ENCODE results near the gene TTC5.

The TTC5 gene

DNA sequence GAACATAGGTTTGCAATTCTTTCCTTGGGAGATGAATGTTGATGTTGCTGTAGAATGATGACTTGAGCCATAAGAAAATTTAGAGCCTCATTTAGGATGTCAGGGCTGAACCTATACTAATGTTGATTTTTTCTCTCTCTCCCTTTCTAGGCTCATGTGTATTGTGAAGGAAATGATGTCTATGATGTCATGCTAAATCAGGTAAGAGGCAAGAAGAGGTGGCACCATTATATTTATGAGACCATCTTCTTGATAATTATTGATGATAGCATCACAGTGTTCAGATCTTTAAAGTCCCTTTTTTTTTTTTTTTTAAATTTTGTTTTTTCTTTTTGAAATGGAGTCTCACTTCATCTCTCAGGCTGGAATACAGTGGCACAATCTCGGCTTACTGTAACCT, 41.0 kb upstream of the TTC5 start:
- TF ChIP-seq, protein P1, sequence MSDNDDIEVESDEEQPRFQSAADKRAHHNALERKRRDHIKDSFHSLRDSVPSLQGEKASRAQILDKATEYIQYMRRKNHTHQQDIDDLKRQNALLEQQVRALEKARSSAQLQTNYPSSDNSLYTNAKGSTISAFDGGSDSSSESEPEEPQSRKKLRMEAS (IDR thresholded peaks at IDR 0.05): no peak
- no peak for TF ChIP-seq NFIC (IDR thresholded peaks at IDR 0.05)

DNA sequence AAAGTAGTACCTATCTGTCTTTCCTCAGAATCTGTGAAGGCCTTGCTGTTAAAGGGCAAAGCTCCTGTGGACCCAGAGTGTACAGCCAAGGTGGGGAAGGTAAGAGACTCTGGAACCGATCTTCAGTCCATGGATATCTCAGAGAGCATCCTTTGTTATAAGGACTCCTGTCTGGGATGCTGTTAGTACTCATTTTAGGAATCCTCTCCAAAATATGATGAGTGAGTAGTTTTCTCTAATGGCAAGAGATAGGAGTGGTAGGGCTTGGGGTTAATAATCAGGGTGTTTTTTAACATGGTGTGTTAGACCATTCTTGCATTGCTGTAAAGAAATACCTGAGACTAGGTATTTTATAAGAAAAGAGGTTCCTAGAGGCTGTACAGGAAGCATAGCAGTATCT, 39.6 kb upstream of the TTC5 start:
- TF ChIP-seq FOXM1 (IDR thresholded peaks at IDR 0.05; ENCODE audit: borderline replicate concordance, low read depth) (no peak), TAF1 (IDR thresholded peaks at IDR 0.05; ENCODE audit: low read depth) (no peak), CEBPB (IDR thresholded peaks at IDR 0.05) (no peak), EP300 (IDR thresholded peaks at IDR 0.05; ENCODE audit: borderline replicate concordance) (no peak), EGR1 (IDR thresholded peaks at IDR 0.05) (no peak), NFIC (IDR thresholded peaks at IDR 0.05) (no peak), ZBTB7A (IDR thresholded peaks at IDR 0.05; ENCODE audit: low read depth) (no peak), RAD21 (IDR thresholded peaks at IDR 0.05; ENCODE audit: low read depth) (no peak), CREB1 (IDR thresholded peaks at IDR 0.05; ENCODE audit: low read depth) (no peak)
- TF ChIP-seq, protein P2, sequence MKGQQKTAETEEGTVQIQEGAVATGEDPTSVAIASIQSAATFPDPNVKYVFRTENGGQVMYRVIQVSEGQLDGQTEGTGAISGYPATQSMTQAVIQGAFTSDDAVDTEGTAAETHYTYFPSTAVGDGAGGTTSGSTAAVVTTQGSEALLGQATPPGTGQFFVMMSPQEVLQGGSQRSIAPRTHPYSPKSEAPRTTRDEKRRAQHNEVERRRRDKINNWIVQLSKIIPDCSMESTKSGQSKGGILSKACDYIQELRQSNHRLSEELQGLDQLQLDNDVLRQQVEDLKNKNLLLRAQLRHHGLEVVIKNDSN (IDR thresholded peaks at IDR 0.05): no peak

DNA sequence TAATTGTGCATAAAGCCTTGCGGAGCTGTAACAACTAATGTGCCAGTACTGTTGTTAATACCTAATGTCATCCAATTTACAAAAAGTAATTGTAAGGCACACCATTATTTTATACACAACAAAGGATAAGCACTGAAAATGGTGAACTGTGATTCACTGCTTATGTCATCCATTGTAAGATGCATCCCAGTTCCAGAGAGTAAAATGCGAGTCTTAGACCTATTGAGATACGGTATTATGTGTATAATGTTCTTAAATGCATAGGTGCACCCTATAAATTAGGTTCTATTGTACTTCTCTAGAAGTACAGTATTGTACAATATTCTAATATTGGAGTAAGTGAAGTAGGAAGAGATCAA, 38.1 kb upstream of the TTC5 start:
- TF ChIP-seq, protein P2 (IDR thresholded peaks at IDR 0.05): no peak
- TF ChIP-seq CREB1 (IDR thresholded peaks at IDR 0.05; ENCODE audit: low read depth) (no peak), NFIC (IDR thresholded peaks at IDR 0.05) (no peak), TEAD4 (IDR thresholded peaks at IDR 0.05) (no peak), RAD21 (IDR thresholded peaks at IDR 0.05; ENCODE audit: low read depth) (no peak)
- TF ChIP-seq, protein P1 (IDR thresholded peaks at IDR 0.05): no peak
- TF ChIP-seq, protein P3, sequence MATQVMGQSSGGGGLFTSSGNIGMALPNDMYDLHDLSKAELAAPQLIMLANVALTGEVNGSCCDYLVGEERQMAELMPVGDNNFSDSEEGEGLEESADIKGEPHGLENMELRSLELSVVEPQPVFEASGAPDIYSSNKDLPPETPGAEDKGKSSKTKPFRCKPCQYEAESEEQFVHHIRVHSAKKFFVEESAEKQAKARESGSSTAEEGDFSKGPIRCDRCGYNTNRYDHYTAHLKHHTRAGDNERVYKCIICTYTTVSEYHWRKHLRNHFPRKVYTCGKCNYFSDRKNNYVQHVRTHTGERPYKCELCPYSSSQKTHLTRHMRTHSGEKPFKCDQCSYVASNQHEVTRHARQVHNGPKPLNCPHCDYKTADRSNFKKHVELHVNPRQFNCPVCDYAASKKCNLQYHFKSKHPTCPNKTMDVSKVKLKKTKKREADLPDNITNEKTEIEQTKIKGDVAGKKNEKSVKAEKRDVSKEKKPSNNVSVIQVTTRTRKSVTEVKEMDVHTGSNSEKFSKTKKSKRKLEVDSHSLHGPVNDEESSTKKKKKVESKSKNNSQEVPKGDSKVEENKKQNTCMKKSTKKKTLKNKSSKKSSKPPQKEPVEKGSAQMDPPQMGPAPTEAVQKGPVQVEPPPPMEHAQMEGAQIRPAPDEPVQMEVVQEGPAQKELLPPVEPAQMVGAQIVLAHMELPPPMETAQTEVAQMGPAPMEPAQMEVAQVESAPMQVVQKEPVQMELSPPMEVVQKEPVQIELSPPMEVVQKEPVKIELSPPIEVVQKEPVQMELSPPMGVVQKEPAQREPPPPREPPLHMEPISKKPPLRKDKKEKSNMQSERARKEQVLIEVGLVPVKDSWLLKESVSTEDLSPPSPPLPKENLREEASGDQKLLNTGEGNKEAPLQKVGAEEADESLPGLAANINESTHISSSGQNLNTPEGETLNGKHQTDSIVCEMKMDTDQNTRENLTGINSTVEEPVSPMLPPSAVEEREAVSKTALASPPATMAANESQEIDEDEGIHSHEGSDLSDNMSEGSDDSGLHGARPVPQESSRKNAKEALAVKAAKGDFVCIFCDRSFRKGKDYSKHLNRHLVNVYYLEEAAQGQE (IDR thresholded peaks at IDR 0.05; ENCODE audit: low read depth): no peak

DNA sequence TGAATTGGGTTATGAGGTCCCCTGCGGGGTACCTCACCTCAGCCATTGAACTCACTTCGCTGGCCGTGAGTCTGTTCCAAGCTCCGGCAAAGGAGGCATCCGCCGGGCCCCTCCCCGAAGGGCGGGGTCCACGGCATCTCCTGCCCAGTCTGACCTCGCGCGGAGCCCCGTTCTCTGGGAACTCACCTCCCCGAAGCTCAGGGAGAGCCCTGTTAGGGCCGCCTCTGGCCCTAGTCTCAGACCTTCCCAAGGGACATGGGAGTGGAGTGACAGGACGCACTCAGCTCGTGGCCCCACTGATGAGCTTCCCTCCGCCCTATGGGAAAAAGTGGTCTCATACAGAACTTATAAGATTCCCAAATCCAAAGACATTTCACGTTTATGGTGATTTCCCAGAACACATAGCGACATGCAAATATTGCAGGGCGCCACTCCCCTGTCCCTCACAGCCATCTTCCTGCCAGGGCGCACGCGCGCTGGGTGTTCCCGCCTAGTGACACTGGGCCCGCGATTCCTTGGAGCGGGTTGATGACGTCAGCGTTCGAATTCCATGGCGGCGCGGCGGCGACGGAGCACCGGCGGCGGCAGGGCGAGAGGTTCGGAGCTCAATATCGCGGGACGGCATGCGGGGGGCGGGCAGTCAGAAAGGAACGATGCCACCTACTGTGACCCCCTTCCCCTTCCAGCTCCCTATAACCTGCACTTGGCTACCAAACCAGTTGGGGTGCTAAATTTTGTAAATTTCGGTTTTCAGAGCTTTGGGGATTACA, 37.5 kb upstream of the TTC5 start, which contains the start of gene PARP2:
Gene PARP2, plus strand, starts transcription at position 544 of the 770 bp plus-strand sequence. Its CDS starts 7 bp downstream, at position 551.
- TF ChIP-seq TCF12 (IDR thresholded peaks at IDR 0.05; ENCODE audit: low read depth) (peak; percentile 60; the same call in 1 of the 2 replicates), EGR1 (IDR thresholded peaks at IDR 0.05) (0 out of 2 replicates have a peak, but pooled peaks have one; percentile 23), FOXM1 (IDR thresholded peaks at IDR 0.05; ENCODE audit: borderline replicate concordance, low read depth) (no peak), TAF1 (IDR thresholded peaks at IDR 0.05; ENCODE audit: low read depth) (peak; percentile 85), YY1 (IDR thresholded peaks at IDR 0.05; ENCODE audit: low read depth) (peak; percentile 91), TEAD4 (IDR thresholded peaks at IDR 0.05) (peak; percentile 70), ZBTB7A (IDR thresholded peaks at IDR 0.05; ENCODE audit: low read depth) (no peak), RAD21 (IDR thresholded peaks at IDR 0.05; ENCODE audit: low read depth) (no peak), CREB1 (IDR thresholded peaks at IDR 0.05; ENCODE audit: low read depth) (peak; percentile 78), NFIC (IDR thresholded peaks at IDR 0.05) (no peak; the same call in 1 of the 2 replicates)
- TF ChIP-seq, protein P1 (IDR thresholded peaks at IDR 0.05): peak; percentile 72
- TF ChIP-seq, protein P3 (IDR thresholded peaks at IDR 0.05; ENCODE audit: low read depth): no peak

DNA sequence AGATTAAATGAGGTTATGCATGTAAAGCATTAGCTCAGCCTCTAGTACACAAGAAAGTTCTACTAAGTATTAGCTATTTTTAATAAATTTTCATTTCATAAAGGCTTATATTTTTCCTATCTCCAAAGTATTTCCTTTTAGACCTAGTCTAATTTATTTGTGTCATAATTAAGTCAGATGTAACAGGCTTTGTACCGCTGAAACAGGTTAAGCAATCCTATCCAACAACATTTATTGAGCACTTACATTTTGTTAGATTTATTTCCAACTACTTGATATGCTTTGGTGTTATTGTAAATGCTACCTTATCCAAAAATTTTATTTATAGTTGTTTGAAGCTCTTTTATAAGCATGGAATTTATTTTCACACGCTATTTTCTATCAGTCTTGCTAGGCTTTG, 35.9 kb upstream of the TTC5 start:
- TF ChIP-seq EP300 (IDR thresholded peaks at IDR 0.05; ENCODE audit: borderline replicate concordance) (no peak), YY1 (IDR thresholded peaks at IDR 0.05; ENCODE audit: low read depth) (no peak), RAD21 (IDR thresholded peaks at IDR 0.05; ENCODE audit: low read depth) (no peak), FOXM1 (IDR thresholded peaks at IDR 0.05; ENCODE audit: borderline replicate concordance, low read depth) (no peak), EGR1 (IDR thresholded peaks at IDR 0.05) (no peak)
- TF ChIP-seq, protein P3 (IDR thresholded peaks at IDR 0.05; ENCODE audit: low read depth): no peak
